Cardiac muscle cell (in vitro differentiated cells and primary cell): ENCODE measurements around the gene BBIP1. TPM values are rescaled to one million over a fixed set of nuclear protein-coding genes. Genes with fewer than 3 reads are reported as not detected.

Source experiments
- DNase-seq, 2 donors: peaks; one replicate each; pipeline versions ENCODE4 v3.0.0 to v3.0.0-alpha.2; 2010 to 2017; ENCODE audit warnings: low read depth in 1 of 2, low spot score in 1 of 2
- H3K27ac ChIP-seq: fragments of 200-600 bp; sonication (generic); 2 replicates; pipeline ENCODE4 v1.5.1; 2016
- H3K27me3 ChIP-seq: fragments of 200-600 bp; sonication (generic); 2 replicates; pipeline ENCODE4 v1.6.0; 2016; ENCODE audit warnings: control low read depth
- H3K36me3 ChIP-seq: fragments of 200-600 bp; sonication (generic); 2 replicates; pipeline ENCODE4 v1.5.1; 2016; ENCODE audit warnings: control low read depth
- H3K4me1 ChIP-seq: fragments of 200-600 bp; sonication (generic); 2 replicates; pipeline ENCODE4 v1.8.1; 2017; ENCODE audit warnings: low read depth, mild to moderate bottlenecking, mixed run types
- H3K4me3 ChIP-seq: fragments of 200-600 bp; sonication (generic); 2 replicates; pipeline ENCODE4 v1.5.1; 2016; ENCODE audit warnings: mild to moderate bottlenecking
- H3K9me3 ChIP-seq: fragments of 200-600 bp; sonication (generic); 2 replicates; pipeline ENCODE4 v1.5.1; 2017; ENCODE audit warnings: low read depth, mild to moderate bottlenecking, control low read depth
- CTCF ChIP-seq: IDR thresholded peaks from 2 replicates; pipeline ENCODE4 v1.5.1; 2012; ENCODE audit warnings: low read depth, mild to moderate bottlenecking, low read length
- polyA plus RNA-seq: library from polyadenylated mRNA; unstranded; fragments of >200 nt; fragmentation: Nextera tagmentation; extraction: Ambion mirVana; gene quantifications from 2 replicates; pipeline ENCODE4 v1.2.1, GENCODE V29; 2016
- total RNA-seq: library from RNA; depleted of rRNA; stranded (reverse); fragments of >200 nt; gene quantifications from 2 replicates; pipeline ENCODE4 v1.2.3, GENCODE V29; 2016

The BBIP1 gene
- total and polyA plus RNA-seq, 2 experiments from 2014 or later, result 10.9 to 28.3 TPM

- Histone ChIP-seq H3K27me3 (no peaks in the 10 kb centered on the region), H3K36me3 (no peaks in the 10 kb centered on the region), H3K4me1 (peaks cover 29% of the 10 kb centered on the region), H3K9me3 (no peaks in the 10 kb centered on the region), H3K4me3 (no peak overlapping the region), H3K27ac (no peak overlapping the region)
- no peak for DNase-seq
- no peak for TF ChIP-seq CTCF
Measured at GRCh38 chr10:110861476-110861875, 57.5 kb downstream of the BBIP1 start.

GRCh38 chr10:110860576-110861241 lies 58.3 kb downstream of the BBIP1 start:
- no peak for DNase-seq
- no peak overlapping the region for H3K4me3 ChIP-seq
- no peaks in the 10 kb centered on the region for H3K9me3 ChIP-seq
- H3K4me1 ChIP-seq, result peaks cover 29% of the 10 kb centered on the region
- no peaks in the 10 kb centered on the region for H3K36me3 ChIP-seq
- TF ChIP-seq CTCF, result no peak
- H3K27ac ChIP-seq, result peak overlapping the region; percentile 44
- H3K27me3 ChIP-seq, result no peaks in the 10 kb centered on the region

GRCh38 chr10:110859973-110860376 lies 59.0 kb downstream of the BBIP1 start:
- no peak for TF ChIP-seq CTCF
- Histone ChIP-seq H3K27ac (peak overlapping the region; percentile 44), H3K9me3 (no peaks in the 10 kb centered on the region), H3K27me3 (no peaks in the 10 kb centered on the region), H3K36me3 (no peaks in the 10 kb centered on the region), H3K4me1 (peaks cover 25% of the 10 kb centered on the region), H3K4me3 (no peak overlapping the region)
- DNase-seq, result peak in 1 of 2 donors; percentile 92

GRCh38 chr10:110859206-110859972 lies 59.6 kb downstream of the BBIP1 start:
- no peak for TF ChIP-seq CTCF
- peak overlapping the region; percentile 44 for H3K27ac ChIP-seq
- H3K4me1 ChIP-seq, result peaks cover 19% of the 10 kb centered on the region
- H3K4me3 ChIP-seq, result no peak overlapping the region
- no peaks in the 10 kb centered on the region for H3K27me3 ChIP-seq
- no peaks in the 10 kb centered on the region for H3K36me3 ChIP-seq
- DNase-seq, result no peak
- H3K9me3 ChIP-seq, result no peaks in the 10 kb centered on the region

GRCh38 chr10:110858297-110858934 lies 60.6 kb downstream of the BBIP1 start:
- Histone ChIP-seq H3K27me3 (no peaks in the 10 kb centered on the region), H3K9me3 (no peaks in the 10 kb centered on the region), H3K4me1 (peaks cover 19% of the 10 kb centered on the region), H3K36me3 (no peaks in the 10 kb centered on the region), H3K27ac (peak overlapping the region; percentile 25), H3K4me3 (no peak overlapping the region)
- no peak for DNase-seq
- no peak for TF ChIP-seq CTCF
